Pancreas (tissue), 10 donors: ENCODE measurements around the gene NFS1. TPM values are rescaled to one million over a fixed set of nuclear protein-coding genes. Genes with fewer than 3 reads are reported as not detected.

ENCODE experiments used
- ATAC-seq, 4 donors: fragments of 200-7000 bp; cut with Tn5 transposase; one replicate each; pipeline versions ENCODE4 v1.8.0 to v1.9.1; 2020; ENCODE audit warnings: mild to moderate bottlenecking in 4 of 4, moderate library complexity in 4 of 4
- DNase-seq, 6 donors: peaks; one replicate each; pipeline ENCODE4 v3.0.0-alpha.2; 2020
- FAIRE-seq: peaks from 2 replicates; lab custom pipeline; 2012; peaks lifted over from hg19 to GRCh38; lab: Jason Lieb, UNC
- H3K27ac ChIP-seq, 4 donors: fragments of 200-600 bp; sonication (generic); 1 replicate in 3 of 4; 2 replicates in 1 of 4; pipeline versions ENCODE4 v1.5.0 to v1.8.0; 2020
- H3K27me3 ChIP-seq, 4 donors: fragments of 200-600 bp; one replicate each; pipeline ENCODE4 v1.8.0; 2021
- H3K36me3 ChIP-seq, 3 donors: fragments of 200-600 bp; sonication (generic) in 1 of 3; one replicate each; pipeline versions ENCODE4 v1.5.0 to v1.8.0; 2020 to 2021
- H3K4me1 ChIP-seq, 3 donors: fragments of 200-600 bp; one replicate each; pipeline ENCODE4 v1.8.0; 2021
- H3K4me3 ChIP-seq, 4 donors: fragments of 200-600 bp; sonication (generic) in 2 of 4; one replicate each; pipeline versions ENCODE4 v1.5.0 to v1.8.0; 2020 to 2021
- H3K9me3 ChIP-seq, 4 donors: fragments of 200-600 bp; one replicate each; pipeline ENCODE4 v1.8.0; 2021
- CTCF ChIP-seq, 4 donors: fragments of 200-600 bp; sonication (generic) in 3 of 4; IDR thresholded peaks; one replicate each; pipeline versions ENCODE4 v1.5.0 to v1.8.0; 2021; ENCODE audit warnings: antibody characterized with exemption in 4 of 4
- WGBS, 2 donors: extraction: QIAGEN DNeasy Blood & Tissue Kit; methylation state at CpG; one replicate each; pipeline ENCODE4 v1.1.7; 2013; 5-methylcytosine and 5-hydroxymethylcytosine counted together
- intact Hi-C, 3 donors: fragments of 100-400 bp; cut with DNase I; formaldehyde crosslinking; loops; one replicate each; pipeline versions ENCODE4 v1.11.1 to v1.14.2; 2022
- polyA plus RNA-seq, 2 donors: library from polyadenylated mRNA; stranded (reverse); fragments of 200-250 nt; gene quantifications; one replicate each; pipeline ENCODE4 v1.2.3, GENCODE V29; 2013
- total RNA-seq, 6 donors: library from RNA; stranded (reverse); fragmentation: NEBNext Ultra II Directional in 4 of 6; extraction: Animal tissue kit (Norgen Biotek cat#: 25700) in 4 of 6; gene quantifications; one replicate each; pipeline versions ENCODE4 v1.2.1 to v1.2.4, GENCODE V29; 2021 to 2023
- donor health status: healthy with polysubstance abuse.
- donor health status: DM: no; HTN: no; CAD: no; lungs with moderate emphysema.
- donor health status: DM: no; HTN: no; CAD: no.
- donor health status: control.
- donor health status: control.
- donor health status: Bipolar disorder and iron deficiency.
- donor health status: DM: yes; HTN: yes; CAD: no.
- donor health status: DM: no; HTN: no; CAD: no.
- donor health status: DM: no; HTN: no; CAD: no.
- donor health status: DM: yes; HTN: yes; CAD: no.

Gene NFS1
- total and polyA plus RNA-seq, 8 donors, result 11.0 to 34.8 (median 15.2) TPM

- Histone ChIP-seq H3K27me3 (no peaks in the 10 kb centered on the region), H3K36me3 (peaks cover 0 to 13% (median 0%) of the 10 kb centered on the region in 3 donors), H3K27ac (no peak overlapping the region), H3K4me3 (no peak overlapping the region), H3K9me3 (no peaks in the 10 kb centered on the region), H3K4me1 (peaks cover 18 to 24% (median 23%) of the 10 kb centered on the region in 3 donors)
- WGBS, 2 donors, result 96 to 99% methylated on average over 17 of the region's 17 CpGs
- DNase-seq (no peak), FAIRE-seq (no peak), ATAC-seq (no peak)
- intact Hi-C loops, result no loop called here
- TF ChIP-seq CTCF (IDR thresholded peaks at IDR 0.05), result no peak
Measured at GRCh38 chr20:35665949-35666288, 33.2 kb downstream of the NFS1 start.

GRCh38 chr20:35664466-35665206 lies 34.5 kb downstream of the NFS1 start, which contains the start of the genes CPNE1 and RBM12:
TSS of gene CPNE1 (minus strand) at chr20:35664900. CDS start at chr20:35632923, 31,977 bp downstream.
TSS of gene RBM12 (minus strand) at chr20:35664900. CDS start at chr20:35655322, 9,578 bp downstream.
- TF ChIP-seq CTCF (IDR thresholded peaks at IDR 0.05), result no peak
- intact Hi-C loops, result no loop called here
- Histone ChIP-seq H3K36me3 (peaks cover 0 to 8% (median 0%) of the 10 kb centered on the region in 3 donors), H3K27ac (peak within 1 kb of the TSS; percentile 89 to 98 (median 98)), H3K27me3 (no peaks in the 10 kb centered on the region), H3K4me1 (peaks cover 18 to 28% (median 23%) of the 10 kb centered on the region in 3 donors), H3K9me3 (no peaks in the 10 kb centered on the region), H3K4me3 (peak within 1 kb of the TSS; percentile 74 to 83 (median 80))
- peak; percentile 91 to 98 (median 93) for DNase-seq
- 0 to 1% methylated on average over 54 to 61 of the region's 61 CpGs for WGBS, 2 donors
- no peak for FAIRE-seq
- ATAC-seq, result peak; percentile 93 to 97 (median 96)

GRCh38 chr20:35663516-35664465 lies 35.4 kb downstream of the NFS1 start:
- 0% methylated on average over 28 of the region's 28 CpGs for WGBS, 2 donors
- DNase-seq, result peak in 5 of 6 donors; percentile 19 to 59 (median 35)
- H3K9me3 ChIP-seq, result no peaks in the 10 kb centered on the region
- H3K36me3 ChIP-seq, result peaks cover 0 to 2% (median 0%) of the 10 kb centered on the region in 3 donors
- H3K27ac ChIP-seq, result peak overlapping the region; percentile 89 to 98 (median 98)
- FAIRE-seq, result no peak
- ATAC-seq, result peak; percentile 42 to 60 (median 52)
- H3K27me3 ChIP-seq, result no peaks in the 10 kb centered on the region
- intact Hi-C loops, result no loop called here
- peak overlapping the region; percentile 74 to 83 (median 80) for H3K4me3 ChIP-seq
- peaks cover 18 to 35% (median 30%) of the 10 kb centered on the region in 3 donors for H3K4me1 ChIP-seq
- TF ChIP-seq CTCF (IDR thresholded peaks at IDR 0.05), result no peak

- no peaks in the 10 kb centered on the region for H3K36me3 ChIP-seq
- peak overlapping the region in 2 of 4 donors; percentile 0 to 78 for H3K4me3 ChIP-seq
- intact Hi-C loops, result no loop called here
- TF ChIP-seq CTCF (IDR thresholded peaks at IDR 0.05), result no peak
- H3K27ac ChIP-seq, result no peak overlapping the region
- H3K9me3 ChIP-seq, result no peaks in the 10 kb centered on the region
- ATAC-seq (no peak), FAIRE-seq (no peak), DNase-seq (no peak)
- 9 to 15% methylated on average over 2 of the region's 2 CpGs for WGBS, 2 donors
- no peaks in the 10 kb centered on the region for H3K27me3 ChIP-seq
- H3K4me1 ChIP-seq, result peaks cover 18 to 41% (median 36%) of the 10 kb centered on the region in 3 donors
Measured at GRCh38 chr20:35662551-35662950, 36.6 kb downstream of the NFS1 start.
